Thoracic aorta (tissue), 2 donors: ENCODE measurements around the gene FAAP20. TPM values are rescaled to one million over a fixed set of nuclear protein-coding genes. Genes with fewer than 3 reads are reported as not detected.

Experiments
- ATAC-seq: fragments of 150-250 bp; one replicate; pipeline ENCODE4 v1.8.0; 2017; ENCODE audit warnings: low read depth; ENCODE audit not compliant: insufficient number of reproducible peaks, low FRiP score
- DNase-seq: peaks from one replicate; pipeline ENCODE4 v3.0.0-alpha.2; 2020; ENCODE audit warnings: low spot score
- H3K27ac ChIP-seq, 2 donors: fragments of 200-600 bp; sonication (generic); 1 replicate in 1 of 2; 2 replicates in 1 of 2; pipeline ENCODE4 v1.5.1; 2016; ENCODE audit warnings: mild to moderate bottlenecking in 2 of 2, moderate library complexity in 2 of 2
- H3K27me3 ChIP-seq: fragments of 200-600 bp; sonication (generic); replicated peaks from 2 replicates; pipeline ENCODE4 v1.6.0; 2016; ENCODE audit warnings: mild to moderate bottlenecking; ENCODE audit not compliant: insufficient read depth
- H3K36me3 ChIP-seq: fragments of 200-600 bp; sonication (generic); one replicate; pipeline ENCODE4 v1.5.1; 2016
- H3K4me1 ChIP-seq, 2 donors: fragments of 200-600 bp; sonication (generic); 1 replicate in 1 of 2; 2 replicates in 1 of 2; pipeline versions ENCODE4 v1.5.1 to v1.6.0; 2016; ENCODE audit warnings: low read depth in 2 of 2, mild to moderate bottlenecking in 1 of 2; ENCODE audit not compliant: control insufficient read depth in 1 of 2
- H3K4me3 ChIP-seq: fragments of 200-600 bp; sonication (generic); 2 replicates; pipeline ENCODE4 v1.5.1; 2016; ENCODE audit warnings: mild to moderate bottlenecking
- H3K9me3 ChIP-seq: fragments of 200-600 bp; sonication (generic); 2 replicates; pipeline ENCODE4 v1.5.1; 2016
- total RNA-seq, 2 donors: library from RNA; depleted of rRNA; stranded (reverse); fragments of >200 nt; gene quantifications; one replicate each; pipeline versions ENCODE4 v1.1.0 to v1.2.3, GENCODE V29; 2016
- TF ChIP-seq, protein P1 (sequence below): fragments of 200-600 bp; sonication (generic); IDR thresholded peaks from one replicate; pipeline ENCODE4 v1.5.1; 2019; ENCODE audit warnings: antibody characterized with exemption

FAAP20 gene
- total RNA-seq, 2 donors from 2014 or later = 29.1 to 52.6 TPM

DNA sequence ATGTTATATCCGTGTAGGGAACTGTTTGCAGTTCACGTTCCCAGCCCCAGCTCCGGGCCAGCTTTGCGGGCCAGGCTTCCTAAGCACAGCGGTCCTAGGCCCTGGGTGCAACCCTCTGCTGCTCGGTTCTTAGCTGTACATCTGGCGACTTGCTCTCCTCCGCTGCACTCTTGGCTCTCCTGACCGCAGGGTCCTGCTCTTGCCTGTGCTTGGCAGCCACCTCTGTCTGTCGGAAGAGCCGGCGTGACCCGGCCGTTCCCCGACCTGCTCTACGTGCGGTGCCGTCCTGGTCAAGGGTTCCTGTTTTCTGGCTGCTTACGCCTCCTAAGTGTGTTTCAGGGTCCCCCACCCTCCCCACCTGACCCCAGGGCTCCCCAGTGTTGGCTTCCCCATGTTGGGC is 36.7 kb downstream of the FAAP20 start:
- Histone ChIP-seq H3K4me1 (no peaks in the 10 kb centered on the region), H3K27ac (no peak overlapping the region), H3K36me3 (no peaks in the 10 kb centered on the region), H3K27me3 (no peaks in the 10 kb centered on the region), H3K9me3 (no peaks in the 10 kb centered on the region), H3K4me3 (no peak overlapping the region)
- ATAC-seq (no peak), DNase-seq (no peak)
- TF ChIP-seq, protein P1, sequence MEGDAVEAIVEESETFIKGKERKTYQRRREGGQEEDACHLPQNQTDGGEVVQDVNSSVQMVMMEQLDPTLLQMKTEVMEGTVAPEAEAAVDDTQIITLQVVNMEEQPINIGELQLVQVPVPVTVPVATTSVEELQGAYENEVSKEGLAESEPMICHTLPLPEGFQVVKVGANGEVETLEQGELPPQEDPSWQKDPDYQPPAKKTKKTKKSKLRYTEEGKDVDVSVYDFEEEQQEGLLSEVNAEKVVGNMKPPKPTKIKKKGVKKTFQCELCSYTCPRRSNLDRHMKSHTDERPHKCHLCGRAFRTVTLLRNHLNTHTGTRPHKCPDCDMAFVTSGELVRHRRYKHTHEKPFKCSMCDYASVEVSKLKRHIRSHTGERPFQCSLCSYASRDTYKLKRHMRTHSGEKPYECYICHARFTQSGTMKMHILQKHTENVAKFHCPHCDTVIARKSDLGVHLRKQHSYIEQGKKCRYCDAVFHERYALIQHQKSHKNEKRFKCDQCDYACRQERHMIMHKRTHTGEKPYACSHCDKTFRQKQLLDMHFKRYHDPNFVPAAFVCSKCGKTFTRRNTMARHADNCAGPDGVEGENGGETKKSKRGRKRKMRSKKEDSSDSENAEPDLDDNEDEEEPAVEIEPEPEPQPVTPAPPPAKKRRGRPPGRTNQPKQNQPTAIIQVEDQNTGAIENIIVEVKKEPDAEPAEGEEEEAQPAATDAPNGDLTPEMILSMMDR = no peak

DNA sequence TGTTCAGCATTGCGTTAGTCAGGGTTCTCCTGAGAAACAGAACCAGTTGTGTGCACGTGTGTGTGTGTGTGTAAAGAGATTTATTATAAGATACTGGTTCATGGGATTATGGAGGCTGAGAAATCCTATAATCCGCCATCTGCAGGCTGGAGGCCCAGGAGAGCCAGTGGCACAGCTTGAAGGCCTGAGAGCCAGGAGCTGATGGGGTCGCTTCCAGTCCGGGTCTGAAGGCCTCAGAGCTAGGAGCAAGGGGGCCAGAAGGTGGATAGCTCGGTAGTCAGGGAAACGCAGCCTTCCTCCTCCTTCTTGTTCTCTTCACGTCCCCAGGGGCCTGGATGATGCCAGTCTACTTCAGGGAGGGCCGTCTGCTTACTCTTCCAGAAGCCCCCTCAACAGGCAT is 37.7 kb downstream of the FAAP20 start:
- H3K27ac ChIP-seq = no peak overlapping the region
- H3K27me3 ChIP-seq = no peaks in the 10 kb centered on the region
- no peak for DNase-seq
- H3K4me3 ChIP-seq = no peak overlapping the region
- TF ChIP-seq, protein P1 = no peak
- no peaks in the 10 kb centered on the region for H3K9me3 ChIP-seq
- no peaks in the 10 kb centered on the region for H3K36me3 ChIP-seq
- no peaks in the 10 kb centered on the region for H3K4me1 ChIP-seq
- no peak for ATAC-seq

- no peaks in the 10 kb centered on the region for H3K4me1 ChIP-seq
- DNase-seq (no peak), ATAC-seq (no peak)
- H3K27ac ChIP-seq = no peak overlapping the region
- no peaks in the 10 kb centered on the region for H3K36me3 ChIP-seq
- H3K27me3 ChIP-seq = no peaks in the 10 kb centered on the region
- TF ChIP-seq, protein P1 = no peak
- H3K9me3 ChIP-seq = no peaks in the 10 kb centered on the region
- no peak overlapping the region for H3K4me3 ChIP-seq
These were observed 38.8 kb downstream of the FAAP20 start for GRCh38 chr1:2155788-2156187.

GRCh38 chr1:2155147-2155598 is 39.4 kb downstream of the FAAP20 start:
- DNase-seq (no peak), ATAC-seq (no peak)
- no peak overlapping the region for H3K4me3 ChIP-seq
- H3K27me3 ChIP-seq = no peaks in the 10 kb centered on the region
- TF ChIP-seq, protein P1 = no peak
- H3K27ac ChIP-seq = no peak overlapping the region
- no peaks in the 10 kb centered on the region for H3K4me1 ChIP-seq
- H3K36me3 ChIP-seq = no peaks in the 10 kb centered on the region
- no peaks in the 10 kb centered on the region for H3K9me3 ChIP-seq

DNA sequence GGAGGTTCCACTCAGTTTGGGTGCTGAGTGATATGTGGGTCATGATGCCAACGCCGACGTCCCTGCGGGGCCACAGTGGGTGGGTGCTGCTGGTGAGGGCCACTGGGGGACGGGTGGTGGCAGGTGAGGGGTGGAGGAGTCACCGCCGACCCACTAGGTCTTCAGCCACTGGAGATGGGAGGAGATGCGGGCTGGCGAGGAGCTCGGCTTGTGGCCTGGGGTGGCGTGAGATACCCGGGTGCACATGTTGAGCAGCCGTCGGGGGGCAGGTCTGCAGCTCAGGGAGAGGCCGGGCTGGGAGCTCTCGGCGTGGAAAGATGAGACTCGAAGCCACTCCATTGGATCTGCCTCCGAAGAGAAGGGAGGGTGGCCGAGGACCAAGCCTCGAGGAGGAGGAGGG is 40.5 kb downstream of the FAAP20 start:
- H3K4me1 ChIP-seq = no peaks in the 10 kb centered on the region
- ATAC-seq = no peak
- H3K27ac ChIP-seq = no peak overlapping the region
- H3K9me3 ChIP-seq = no peaks in the 10 kb centered on the region
- DNase-seq = no peak
- TF ChIP-seq, protein P1 = no peak
- H3K27me3 ChIP-seq = no peaks in the 10 kb centered on the region
- H3K4me3 ChIP-seq = no peak overlapping the region
- H3K36me3 ChIP-seq = no peaks in the 10 kb centered on the region
